Nephron (organoid): ENCODE data around the gene OR2D2.

ENCODE experiments used
- H3K27ac Mint-ChIP-seq, 3 experiments: 2 replicates each; pipeline ENCODE4 v1.8.0; 2020; ENCODE audit warnings: mixed read lengths in 3 of 3, mild to moderate bottlenecking in 2 of 3, moderate library complexity in 1 of 3
- H3K27me3 Mint-ChIP-seq: 2 replicates; pipeline ENCODE4 v1.8.0; 2021; ENCODE audit warnings: low read depth, mild to moderate bottlenecking, moderate library complexity, mixed read lengths
- H3K36me3 Mint-ChIP-seq: 2 replicates; pipeline ENCODE4 v1.8.0; 2020; ENCODE audit warnings: low read depth, mixed read lengths
- H3K4me1 Mint-ChIP-seq: 2 replicates; pipeline ENCODE4 v1.8.0; 2020; ENCODE audit warnings: mixed read lengths
- H3K4me3 Mint-ChIP-seq, 3 experiments: 2 replicates each; pipeline ENCODE4 v1.8.0; 2020; ENCODE audit warnings: mild to moderate bottlenecking in 3 of 3, mixed read lengths in 3 of 3, moderate library complexity in 2 of 3
- H3K9me3 Mint-ChIP-seq: 2 replicates; pipeline ENCODE4 v1.8.0; 2020; ENCODE audit warnings: mixed read lengths
- TF ChIP-seq, protein P1 (sequence below), 3 experiments: fragments of 200-600 bp; sonication (generic); IDR thresholded peaks; one replicate each; pipeline ENCODE4 v1.5.0; 2021; ENCODE audit warnings: antibody characterized with exemption in 3 of 3; ENCODE audit not compliant: unreplicated experiment in 3 of 3

OR2D2 gene

GRCh38 chr11:6841694-6842093, 50.6 kb downstream of the OR2D2 start:
- no peaks in the 10 kb centered on the region for H3K4me1 Mint-ChIP-seq
- TF ChIP-seq, protein P1, sequence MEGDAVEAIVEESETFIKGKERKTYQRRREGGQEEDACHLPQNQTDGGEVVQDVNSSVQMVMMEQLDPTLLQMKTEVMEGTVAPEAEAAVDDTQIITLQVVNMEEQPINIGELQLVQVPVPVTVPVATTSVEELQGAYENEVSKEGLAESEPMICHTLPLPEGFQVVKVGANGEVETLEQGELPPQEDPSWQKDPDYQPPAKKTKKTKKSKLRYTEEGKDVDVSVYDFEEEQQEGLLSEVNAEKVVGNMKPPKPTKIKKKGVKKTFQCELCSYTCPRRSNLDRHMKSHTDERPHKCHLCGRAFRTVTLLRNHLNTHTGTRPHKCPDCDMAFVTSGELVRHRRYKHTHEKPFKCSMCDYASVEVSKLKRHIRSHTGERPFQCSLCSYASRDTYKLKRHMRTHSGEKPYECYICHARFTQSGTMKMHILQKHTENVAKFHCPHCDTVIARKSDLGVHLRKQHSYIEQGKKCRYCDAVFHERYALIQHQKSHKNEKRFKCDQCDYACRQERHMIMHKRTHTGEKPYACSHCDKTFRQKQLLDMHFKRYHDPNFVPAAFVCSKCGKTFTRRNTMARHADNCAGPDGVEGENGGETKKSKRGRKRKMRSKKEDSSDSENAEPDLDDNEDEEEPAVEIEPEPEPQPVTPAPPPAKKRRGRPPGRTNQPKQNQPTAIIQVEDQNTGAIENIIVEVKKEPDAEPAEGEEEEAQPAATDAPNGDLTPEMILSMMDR (IDR thresholded peaks at IDR 0.05; ENCODE audit: unreplicated experiment in 3 of 3) = no peak
- H3K27ac Mint-ChIP-seq = no peak overlapping the region
- no peaks in the 10 kb centered on the region for H3K36me3 Mint-ChIP-seq
- H3K27me3 Mint-ChIP-seq = no peaks in the 10 kb centered on the region
- peaks cover 7% of the 10 kb centered on the region for H3K9me3 Mint-ChIP-seq
- H3K4me3 Mint-ChIP-seq = no peak overlapping the region
